PFSK-1 (cell line): Measurements from ENCODE around the gene CDH26.

Experiments
- FOXP2 ChIP-seq: optimal IDR thresholded peaks from 2 replicates; pipeline ENCODE3; 2011; ENCODE audit warnings: borderline replicate concordance, control low read depth, inconsistent platforms; ENCODE audit not compliant: insufficient read depth; ENCODE audit errors: extremely low read length, extremely low read depth
- POLR2AphosphoS5 ChIP-seq: IDR thresholded peaks from 2 replicates; pipeline ENCODE4 v1.6.1; 2012; ENCODE audit warnings: low read depth, mild to moderate bottlenecking, control low read depth, low read length, moderate library complexity
- SIN3A ChIP-seq: IDR thresholded peaks from 2 replicates; pipeline ENCODE4 v1.6.1; 2012; ENCODE audit warnings: mild to moderate bottlenecking, low read length, moderate library complexity, borderline replicate concordance; ENCODE audit not compliant: insufficient read depth
- TAF1 ChIP-seq: IDR thresholded peaks from 2 replicates; pipeline ENCODE4 v1.6.1; 2012; ENCODE audit warnings: low read length, control low read depth, borderline replicate concordance; ENCODE audit not compliant: insufficient read depth
- TF ChIP-seq, protein P1 (sequence below), 2 experiments: IDR thresholded peaks; 2 replicates each; pipeline versions ENCODE4 v1.6.1 to v1.8.0; 2011 to 2012; ENCODE audit warnings: low read depth in 2 of 2, low read length in 2 of 2, control low read depth in 1 of 2, inconsistent platforms in 1 of 2, mild to moderate bottlenecking in 1 of 2, moderate library complexity in 1 of 2; ENCODE audit not compliant: insufficient read depth in 1 of 2

The CDH26 gene

DNA sequence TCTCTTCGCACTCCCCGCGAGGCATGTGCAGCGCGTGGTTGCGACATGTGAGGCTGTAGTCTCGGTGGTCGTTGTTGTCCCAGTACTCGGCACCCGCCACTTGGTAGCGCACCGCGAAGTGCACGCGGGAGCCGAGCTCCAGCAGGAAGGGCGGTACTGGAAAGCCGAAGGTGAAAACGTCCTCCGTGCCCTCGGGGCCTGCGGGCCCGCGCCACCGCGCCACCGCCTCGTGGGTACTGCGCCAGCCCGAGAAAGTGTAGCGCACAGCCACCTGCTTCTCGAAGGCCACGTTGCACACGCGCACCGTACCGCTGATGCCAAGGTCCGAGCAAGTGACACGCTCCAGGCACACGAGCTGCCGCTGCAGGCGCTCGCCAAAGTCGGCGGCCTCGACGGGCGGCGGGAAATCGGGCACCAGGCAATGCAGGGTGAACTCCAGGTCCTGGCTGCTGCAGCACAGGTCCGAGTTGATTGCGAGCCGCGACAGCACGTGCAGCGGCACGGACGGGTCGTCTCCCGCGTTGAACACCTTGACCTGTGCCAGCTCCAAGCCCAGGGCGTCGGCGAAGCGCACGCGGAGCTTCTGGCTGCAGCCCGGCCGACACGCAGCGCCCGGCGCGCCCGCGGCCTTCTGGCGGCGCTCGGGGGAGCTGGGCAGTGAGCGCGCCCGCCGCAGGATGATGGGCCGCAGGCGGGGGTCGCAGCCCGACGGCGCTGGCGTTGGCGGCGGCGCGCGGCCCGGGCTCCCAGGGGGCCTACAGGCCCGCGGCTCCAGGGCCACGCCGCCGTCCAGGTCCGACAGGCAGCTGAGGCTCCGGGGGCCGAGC is 19.0 kb upstream of the CDH26 start:
- TF ChIP-seq TAF1 (no peak), POLR2AphosphoS5 (no peak), SIN3A (no peak), FOXP2 (no peak)
- TF ChIP-seq, protein P1, sequence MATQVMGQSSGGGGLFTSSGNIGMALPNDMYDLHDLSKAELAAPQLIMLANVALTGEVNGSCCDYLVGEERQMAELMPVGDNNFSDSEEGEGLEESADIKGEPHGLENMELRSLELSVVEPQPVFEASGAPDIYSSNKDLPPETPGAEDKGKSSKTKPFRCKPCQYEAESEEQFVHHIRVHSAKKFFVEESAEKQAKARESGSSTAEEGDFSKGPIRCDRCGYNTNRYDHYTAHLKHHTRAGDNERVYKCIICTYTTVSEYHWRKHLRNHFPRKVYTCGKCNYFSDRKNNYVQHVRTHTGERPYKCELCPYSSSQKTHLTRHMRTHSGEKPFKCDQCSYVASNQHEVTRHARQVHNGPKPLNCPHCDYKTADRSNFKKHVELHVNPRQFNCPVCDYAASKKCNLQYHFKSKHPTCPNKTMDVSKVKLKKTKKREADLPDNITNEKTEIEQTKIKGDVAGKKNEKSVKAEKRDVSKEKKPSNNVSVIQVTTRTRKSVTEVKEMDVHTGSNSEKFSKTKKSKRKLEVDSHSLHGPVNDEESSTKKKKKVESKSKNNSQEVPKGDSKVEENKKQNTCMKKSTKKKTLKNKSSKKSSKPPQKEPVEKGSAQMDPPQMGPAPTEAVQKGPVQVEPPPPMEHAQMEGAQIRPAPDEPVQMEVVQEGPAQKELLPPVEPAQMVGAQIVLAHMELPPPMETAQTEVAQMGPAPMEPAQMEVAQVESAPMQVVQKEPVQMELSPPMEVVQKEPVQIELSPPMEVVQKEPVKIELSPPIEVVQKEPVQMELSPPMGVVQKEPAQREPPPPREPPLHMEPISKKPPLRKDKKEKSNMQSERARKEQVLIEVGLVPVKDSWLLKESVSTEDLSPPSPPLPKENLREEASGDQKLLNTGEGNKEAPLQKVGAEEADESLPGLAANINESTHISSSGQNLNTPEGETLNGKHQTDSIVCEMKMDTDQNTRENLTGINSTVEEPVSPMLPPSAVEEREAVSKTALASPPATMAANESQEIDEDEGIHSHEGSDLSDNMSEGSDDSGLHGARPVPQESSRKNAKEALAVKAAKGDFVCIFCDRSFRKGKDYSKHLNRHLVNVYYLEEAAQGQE (IDR thresholded peaks at IDR 0.05; ENCODE audit: insufficient read depth in 1 of 2, low read depth in 2 of 2, low read length in 2 of 2): no peak

DNA sequence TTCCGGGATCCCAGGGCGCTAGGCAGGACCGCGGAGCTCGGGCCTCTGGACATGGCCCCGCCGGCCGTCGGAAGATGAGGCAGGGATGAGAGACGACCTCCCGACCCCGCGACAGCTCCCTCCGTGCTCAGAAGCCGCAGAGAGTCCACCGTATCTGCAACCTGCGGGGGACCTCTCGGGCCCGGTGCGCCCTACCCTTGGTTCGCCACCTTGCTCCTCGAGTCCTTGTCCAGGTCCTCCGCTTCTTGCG is 18.4 kb upstream of the CDH26 start:
- TF ChIP-seq, protein P1 (IDR thresholded peaks at IDR 0.05; ENCODE audit: insufficient read depth in 1 of 2, low read depth in 2 of 2, low read length in 2 of 2): no peak
- TF ChIP-seq TAF1: no peak
- no peak for TF ChIP-seq SIN3A
- TF ChIP-seq POLR2AphosphoS5: no peak
- TF ChIP-seq FOXP2: no peak

DNA sequence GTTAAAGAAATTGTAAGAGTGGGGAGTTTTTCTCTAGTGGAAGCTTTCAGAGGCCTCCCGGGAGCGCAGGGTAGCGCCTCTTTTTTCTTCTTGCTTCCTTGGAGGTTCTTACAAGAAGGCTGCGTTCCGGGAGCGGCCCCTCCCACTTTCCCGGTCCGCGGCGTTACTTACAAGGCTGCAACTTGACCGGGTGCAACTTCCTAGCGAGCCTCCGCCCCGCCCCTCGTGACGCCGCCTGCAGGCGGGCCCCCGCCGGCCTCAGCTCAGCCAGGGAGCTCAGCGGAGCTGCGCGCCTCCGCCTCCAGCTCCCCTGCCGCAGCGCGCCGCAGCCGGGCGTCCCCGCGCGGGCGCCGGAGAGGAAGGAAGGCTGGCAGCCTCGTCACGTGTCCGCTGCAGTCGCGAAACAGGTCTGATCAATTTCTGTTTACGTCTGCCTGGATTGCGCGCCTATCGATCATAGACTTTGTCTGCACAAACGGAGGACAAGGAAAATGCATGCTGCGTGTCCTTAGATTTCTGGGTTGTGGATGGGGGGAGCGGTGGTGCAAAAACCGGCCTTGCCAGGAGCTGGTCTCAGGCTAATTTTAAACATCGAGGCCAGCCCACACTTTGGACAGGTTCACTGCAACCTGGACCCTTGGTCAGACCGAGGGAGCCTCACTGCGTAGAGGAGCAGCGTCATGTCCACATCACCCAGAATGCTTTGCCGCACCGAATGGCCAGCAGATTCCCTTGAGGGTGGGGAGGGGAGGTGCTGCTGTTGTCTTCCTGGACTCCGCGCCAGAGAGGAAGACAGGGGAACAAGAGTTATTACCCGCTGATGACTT is 17.9 kb upstream of the CDH26 start, which contains the start of the genes FAM217B and PPP1R3D:
TSS of gene FAM217B (plus strand) at position 261 of the 827 bp plus-strand sequence. CDS start 3,555 bp downstream, outside the sequence.
TSS of gene PPP1R3D (minus strand) at position 177 of the 827 bp plus-strand sequence. CDS start 374 bp downstream, outside the sequence.
- TF ChIP-seq SIN3A: no peak
- TF ChIP-seq FOXP2: peak; percentile 92
- peak; percentile 67; the same call in 1 of the 2 replicates for TF ChIP-seq TAF1
- TF ChIP-seq POLR2AphosphoS5: peak; percentile 40; the same call in 1 of the 2 replicates
- TF ChIP-seq, protein P1 (IDR thresholded peaks at IDR 0.05; ENCODE audit: insufficient read depth in 1 of 2, low read depth in 2 of 2, low read length in 2 of 2): no peak

DNA sequence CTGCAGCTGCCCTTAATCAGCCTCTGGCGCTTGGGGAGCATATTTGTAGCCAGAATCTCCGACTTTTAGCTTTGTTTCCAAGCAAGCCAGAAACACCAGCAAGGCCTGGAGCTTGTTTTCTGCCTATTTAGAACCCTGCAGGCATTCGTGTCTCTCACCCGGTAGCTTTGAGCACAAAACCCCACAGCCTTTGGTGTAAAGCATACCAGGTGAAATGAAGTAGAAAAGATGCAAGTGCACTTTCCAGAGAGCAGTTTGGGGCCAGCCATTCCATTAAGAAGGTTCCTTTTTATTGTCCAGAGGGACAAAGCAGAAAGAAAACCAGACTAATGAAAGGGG is 17.3 kb upstream of the CDH26 start:
- no peak for TF ChIP-seq FOXP2

DNA sequence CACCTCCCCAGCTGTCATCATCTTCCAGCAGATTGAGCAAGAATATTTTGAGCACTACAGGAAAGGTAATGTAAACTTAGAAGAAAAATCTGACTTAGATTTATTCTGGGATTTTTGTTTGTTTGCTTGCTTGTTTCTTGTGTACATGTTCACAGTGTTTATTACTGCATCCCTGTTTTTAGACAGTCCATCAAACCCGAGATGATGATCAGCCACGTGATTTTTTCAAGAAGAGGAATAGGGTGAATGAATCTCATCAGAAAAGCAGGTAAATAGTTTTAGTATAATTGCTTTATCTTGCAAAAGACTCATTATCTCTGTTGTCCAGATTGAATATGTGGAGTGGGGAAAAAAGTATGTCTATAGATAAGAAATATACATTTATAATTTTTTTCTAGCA is 16.0 kb upstream of the CDH26 start:
- TF ChIP-seq SIN3A (no peak), TAF1 (no peak), FOXP2 (no peak), POLR2AphosphoS5 (no peak)
- TF ChIP-seq, protein P1 (IDR thresholded peaks at IDR 0.05; ENCODE audit: insufficient read depth in 1 of 2, low read depth in 2 of 2, low read length in 2 of 2): no peak
